ENCODE data around the gene CAMK2D. TPM values are rescaled to one million over a fixed set of nuclear protein-coding genes. Genes with fewer than 3 reads are reported as not detected.

The CAMK2D gene
- total RNA-seq, 2 experiments from 2014 or later = 104 to 120 TPM

- intact Hi-C loops (cut with micrococcal nuclease; ENCODE audit: unreplicated experiment) = no loop called here
Observed at GRCh38 chr4:113534711-113535110, 226.8 kb downstream of the CAMK2D start.

GRCh38 chr4:113531572-113531971 is 230.0 kb downstream of the CAMK2D start:
- intact Hi-C loops (cut with micrococcal nuclease; ENCODE audit: unreplicated experiment) = no loop called here
- Histone ChIP-seq H3K4me2 (ENCODE audit: low read length) (no peak overlapping the region), H3K9me3 (ENCODE audit: low read length) (no peaks in the 10 kb centered on the region), H3K79me2 (ENCODE audit: insufficient read depth, low read depth, low read length) (no peaks in the 10 kb centered on the region), H3K4me1 (ENCODE audit: insufficient read depth, low read length, poor library complexity, severe bottlenecking) (no peaks in the 10 kb centered on the region), H4K20me1 (ENCODE audit: insufficient read depth, low read length) (no peaks in the 10 kb centered on the region), H3K36me3 (ENCODE audit: insufficient read depth, low read length) (peaks cover 93% of the 10 kb centered on the region), H3K9me2 (ENCODE audit: insufficient read depth, low read length) (no peaks in the 10 kb centered on the region), H3K27ac (ENCODE audit: low read depth, low read length, poor library complexity, severe bottlenecking) (no peak overlapping the region), H2AFZ (ENCODE audit: low read length) (no peak overlapping the region), H3K4me3 (ENCODE audit: low read depth, low read length, poor library complexity, severe bottlenecking) (no peak overlapping the region)
- TF ChIP-seq CTCF (conservative IDR thresholded peaks at IDR 0.05; ENCODE audit: low read length) (no peak), EZH2phosphoT487 (IDR thresholded peaks at IDR 0.05; ENCODE audit: borderline replicate concordance, low read depth, low read length) (no peak)
- BruUV-seq (replicated peaks) = no TSS peak
- DNase-seq (ENCODE audit: low spot score) = no peak
- ChIA-PET POLR2A (interaction anchor here (0.5 to 1.1 kb wide), 5 partner anchors 9 to 507 kb away, joined by 3 to 4 read pairs (median 3); no protein-coding TSS in a partner anchor), CTCF (ENCODE audit: unreplicated experiment) (no interaction called here)

More at GRCh38 chr4:113534711-113535110, 226.8 kb downstream of the CAMK2D start:
- H3K79me2 ChIP-seq (ENCODE audit: insufficient read depth, low read depth, low read length) = no peaks in the 10 kb centered on the region
- H3K9me3 ChIP-seq (ENCODE audit: low read length) = no peaks in the 10 kb centered on the region
- no peak overlapping the region for H3K4me3 ChIP-seq (ENCODE audit: low read depth, low read length, poor library complexity, severe bottlenecking)
- peaks cover 92% of the 10 kb centered on the region for H3K36me3 ChIP-seq (ENCODE audit: insufficient read depth, low read length)
- H3K4me1 ChIP-seq (ENCODE audit: insufficient read depth, low read length, poor library complexity, severe bottlenecking) = no peaks in the 10 kb centered on the region
- no peak overlapping the region for H3K27ac ChIP-seq (ENCODE audit: low read depth, low read length, poor library complexity, severe bottlenecking)
- BruUV-seq (replicated peaks) = no TSS peak
- ChIA-PET CTCF (ENCODE audit: unreplicated experiment) (no interaction called here), POLR2A (interaction anchor here (0.8 to 1.5 kb wide), 5 partner anchors 10 to 228 kb away, joined by 3 to 4 read pairs (median 3); no protein-coding TSS in a partner anchor)
- DNase-seq (ENCODE audit: low spot score) = no peak
- H2AFZ ChIP-seq (ENCODE audit: low read length) = no peak overlapping the region
- no peak overlapping the region for H3K4me2 ChIP-seq (ENCODE audit: low read length)
- H4K20me1 ChIP-seq (ENCODE audit: insufficient read depth, low read length) = no peaks in the 10 kb centered on the region; the same call in 1 of the 2 replicates
- TF ChIP-seq EZH2phosphoT487 (IDR thresholded peaks at IDR 0.05; ENCODE audit: borderline replicate concordance, low read depth, low read length) (no peak), CTCF (conservative IDR thresholded peaks at IDR 0.05; ENCODE audit: low read length) (no peak)
- no peaks in the 10 kb centered on the region for H3K9me2 ChIP-seq (ENCODE audit: insufficient read depth, low read length)

GRCh38 chr4:113528395-113528794 is 233.1 kb downstream of the CAMK2D start:
- no peak overlapping the region for H2AFZ ChIP-seq (ENCODE audit: low read length)
- peaks cover 94% of the 10 kb centered on the region for H3K36me3 ChIP-seq (ENCODE audit: insufficient read depth, low read length)
- CTCF ChIA-PET (ENCODE audit: unreplicated experiment) = no interaction called here
- no peaks in the 10 kb centered on the region for H3K9me2 ChIP-seq (ENCODE audit: insufficient read depth, low read length)
- H3K9me3 ChIP-seq (ENCODE audit: low read length) = no peaks in the 10 kb centered on the region
- H3K79me2 ChIP-seq (ENCODE audit: insufficient read depth, low read depth, low read length) = no peaks in the 10 kb centered on the region
- DNase-seq (ENCODE audit: low spot score) = no peak
- no TSS peak for BruUV-seq (replicated peaks)
- H3K4me3 ChIP-seq (ENCODE audit: low read depth, low read length, poor library complexity, severe bottlenecking) = no peak overlapping the region
- no peaks in the 10 kb centered on the region for H4K20me1 ChIP-seq (ENCODE audit: insufficient read depth, low read length)
- POLR2A ChIA-PET = interaction anchor here (0.6 to 1.1 kb wide), 4 partner anchors 11 to 1174 kb away, joined by 3 to 5 read pairs (median 3); no protein-coding TSS in a partner anchor
- H3K4me2 ChIP-seq (ENCODE audit: low read length) = no peak overlapping the region
- intact Hi-C loops (cut with micrococcal nuclease; ENCODE audit: unreplicated experiment) = no loop called here
- no peaks in the 10 kb centered on the region for H3K4me1 ChIP-seq (ENCODE audit: insufficient read depth, low read length, poor library complexity, severe bottlenecking)
- H3K27ac ChIP-seq (ENCODE audit: low read depth, low read length, poor library complexity, severe bottlenecking) = no peak overlapping the region
- TF ChIP-seq CTCF (conservative IDR thresholded peaks at IDR 0.05; ENCODE audit: low read length) (no peak), EZH2phosphoT487 (IDR thresholded peaks at IDR 0.05; ENCODE audit: borderline replicate concordance, low read depth, low read length) (no peak)

All from OCI-LY7 (cell line).